Liver (tissue), 9 donors: ENCODE data around the gene VPS52. TPM values are rescaled to one million over a fixed set of nuclear protein-coding genes. Genes with fewer than 3 reads are reported as not detected.

Experiments
- DNase-seq: peaks from one replicate; pipeline ENCODE4 v3.0.0-alpha.2; 2017; ENCODE audit warnings: low spot score
- H3K27ac ChIP-seq, 2 donors: one replicate each; pipeline ENCODE4 v1.7.0; 2013; ENCODE audit warnings: inconsistent platforms in 2 of 2, low read length in 2 of 2, control low read depth in 1 of 2, low read depth in 1 of 2, mild to moderate bottlenecking in 1 of 2
- H3K27me3 ChIP-seq, 4 donors: one replicate each; pipeline versions ENCODE4 v1.6.1 to v1.7.0; 2013; ENCODE audit warnings: low read length in 3 of 4, inconsistent platforms in 1 of 4, mild to moderate bottlenecking in 1 of 4, moderate library complexity in 1 of 4; ENCODE audit not compliant: control insufficient read depth in 4 of 4, insufficient read depth in 4 of 4
- H3K36me3 ChIP-seq, 4 donors: one replicate each; pipeline versions ENCODE4 v1.6.1 to v1.7.0; 2013; ENCODE audit warnings: low read length in 3 of 4, mild to moderate bottlenecking in 3 of 4, low read depth in 1 of 4, moderate library complexity in 1 of 4; ENCODE audit not compliant: control insufficient read depth in 4 of 4, insufficient read depth in 3 of 4
- H3K4me1 ChIP-seq, 4 donors: one replicate each; pipeline versions ENCODE4 v1.6.1 to v1.7.0; 2013; ENCODE audit warnings: low read length in 3 of 4, mild to moderate bottlenecking in 3 of 4, moderate library complexity in 1 of 4; ENCODE audit not compliant: control insufficient read depth in 4 of 4, insufficient read depth in 4 of 4
- H3K4me3 ChIP-seq, 3 donors: one replicate each; pipeline versions ENCODE4 v1.6.1 to v1.7.0; 2013; ENCODE audit warnings: low read length in 3 of 3, control low read depth in 1 of 3, low read depth in 1 of 3, mild to moderate bottlenecking in 1 of 3
- H3K9ac ChIP-seq, 2 donors: one replicate each; pipeline ENCODE4 v1.7.0; 2013; ENCODE audit warnings: low read length in 2 of 2, mild to moderate bottlenecking in 2 of 2, moderate library complexity in 2 of 2, control low read depth in 1 of 2, low read depth in 1 of 2
- H3K9me3 ChIP-seq, 4 donors: one replicate each; pipeline versions ENCODE4 v1.6.1 to v1.7.0; 2013; ENCODE audit warnings: low read length in 3 of 4; ENCODE audit not compliant: control insufficient read depth in 4 of 4
- ATF3 ChIP-seq: IDR thresholded peaks from 2 replicates; pipeline ENCODE4 v1.6.1; 2016; ENCODE audit warnings: antibody characterized with exemption
- CTCF ChIP-seq: fragments of 150-350 bp; IDR thresholded peaks from 2 replicates; pipeline ENCODE4 v1.5.1; 2017; ENCODE audit warnings: improper control_type of control experiment, low read depth, low read length; ENCODE audit not compliant: missing input control
- EGR1 ChIP-seq, 2 donors: IDR thresholded peaks; 2 replicates each; pipeline ENCODE4 v1.6.1; 2016 to 2018; ENCODE audit warnings: antibody characterized with exemption in 2 of 2, low read depth in 2 of 2
- FOXA1 ChIP-seq: IDR thresholded peaks from 2 replicates; pipeline ENCODE4 v1.6.1; 2016; ENCODE audit warnings: antibody characterized with exemption
- FOXA2 ChIP-seq: IDR thresholded peaks from 2 replicates; pipeline ENCODE4 v1.6.1; 2016; ENCODE audit warnings: antibody characterized with exemption
- GABPA ChIP-seq, 2 donors: IDR thresholded peaks in 1 of 2; conservative IDR thresholded peaks in 1 of 2; 2 replicates each; pipeline ENCODE4 v1.6.1; 2016; ENCODE audit warnings: antibody characterized with exemption in 2 of 2, mild to moderate bottlenecking in 1 of 2, moderate library complexity in 1 of 2
- HNF4A ChIP-seq, 2 donors: conservative IDR thresholded peaks; 2 replicates each; pipeline ENCODE4 v1.6.1; 2016; ENCODE audit warnings: antibody characterized with exemption in 2 of 2, mild to moderate bottlenecking in 2 of 2
- HNF4G ChIP-seq: IDR thresholded peaks from 2 replicates; pipeline ENCODE4 v1.6.1; 2016; ENCODE audit warnings: antibody characterized with exemption
- JUND ChIP-seq, 2 donors: IDR thresholded peaks; 2 replicates each; pipeline ENCODE4 v1.6.1; 2016; ENCODE audit warnings: antibody characterized with exemption in 2 of 2
- MAX ChIP-seq: IDR thresholded peaks from 2 replicates; pipeline ENCODE4 v1.6.1; 2016; ENCODE audit warnings: antibody characterized with exemption
- NR2F2 ChIP-seq: IDR thresholded peaks from 2 replicates; pipeline ENCODE4 v1.6.1; 2016; ENCODE audit warnings: antibody characterized with exemption
- RAD21 ChIP-seq, 2 donors: IDR thresholded peaks; 2 replicates each; pipeline ENCODE4 v1.6.1; 2016; ENCODE audit warnings: antibody characterized with exemption in 2 of 2, mild to moderate bottlenecking in 2 of 2
- REST ChIP-seq: IDR thresholded peaks from 2 replicates; pipeline ENCODE4 v1.6.1; 2016; ENCODE audit warnings: antibody characterized with exemption, mild to moderate bottlenecking
- RXRA ChIP-seq, 2 donors: IDR thresholded peaks; 2 replicates each; pipeline ENCODE4 v1.6.1; 2017 to 2018; ENCODE audit warnings: antibody characterized with exemption in 2 of 2, mild to moderate bottlenecking in 1 of 2
- SP1 ChIP-seq: IDR thresholded peaks from 2 replicates; pipeline ENCODE4 v1.6.1; 2018; ENCODE audit warnings: antibody characterized with exemption, mild to moderate bottlenecking
- TAF1 ChIP-seq: conservative IDR thresholded peaks from 2 replicates; pipeline ENCODE4 v1.6.1; 2016; ENCODE audit warnings: antibody characterized with exemption, mild to moderate bottlenecking
- YY1 ChIP-seq: IDR thresholded peaks from 2 replicates; pipeline ENCODE4 v1.6.1; 2016; ENCODE audit warnings: antibody characterized with exemption, mild to moderate bottlenecking
- ZBTB33 ChIP-seq: IDR thresholded peaks from 2 replicates; pipeline ENCODE4 v1.6.1; 2016; ENCODE audit warnings: antibody characterized with exemption
- WGBS: extraction: QIAGEN DNeasy Blood & Tissue Kit; methylation state at CpG from one replicate; pipeline ENCODE4 v1.1.7; 2013; 5-methylcytosine and 5-hydroxymethylcytosine counted together
- polyA plus RNA-seq, 2 donors: library from polyadenylated mRNA; stranded (reverse) in 1 of 2; unstranded in 1 of 2; fragments of 200-250 nt in 1 of 2; fragments of >200 nt in 1 of 2; fragmentation: Nextera tagmentation in 1 of 2; extraction: Ambion mirVana in 1 of 2; gene quantifications; one replicate each; pipeline versions ENCODE4 v1.2.1 to v1.2.3, GENCODE V29; 2013 to 2015
- total RNA-seq, 2 donors: library from RNA; depleted of rRNA; stranded (reverse); fragments of >200 nt; gene quantifications; one replicate each; pipeline ENCODE4 v1.2.3, GENCODE V29; 2014
- donor health status: healthy.
- donor health status: healthy.
- donor health status: healthy.
- donor health status: healthy.
- donor health status: healthy.

The VPS52 gene
- total and polyA plus RNA-seq, 4 donors, result 21.3 to 33.4 (median 25.3) TPM

GRCh38 chr6:33314943-33315792 is 43.5 kb upstream of the VPS52 start (continued):
- TF ChIP-seq MAX, result no peak
- TF ChIP-seq RXRA (IDR thresholded peaks at IDR 0.05), result no peak
- no peak for TF ChIP-seq YY1

GRCh38 chr6:33314515-33314942 is 42.9 kb upstream of the VPS52 start:
- 4% methylated on average over 10 of the region's 10 CpGs for WGBS
- peaks cover 0 to 8% (median 5%) of the 10 kb centered on the region in 4 donors for H3K36me3 ChIP-seq

More at GRCh38 chr6:33314515-33314942, 42.9 kb upstream of the VPS52 start:
- H3K4me3 ChIP-seq, result peak overlapping the region; percentile 6 to 88 (median 66)
- no peaks in the 10 kb centered on the region for H3K27me3 ChIP-seq
- peaks cover 11 to 49% (median 37%) of the 10 kb centered on the region in 4 donors for H3K4me1 ChIP-seq
- peak in 1 of 2 donors; percentile 10 for TF ChIP-seq RXRA (IDR thresholded peaks at IDR 0.05)
- no peak for TF ChIP-seq YY1
- TF ChIP-seq NR2F2, result peak; percentile 81
- TF ChIP-seq FOXA1, result no peak
- no peak for TF ChIP-seq JUND (IDR thresholded peaks at IDR 0.05)
- TF ChIP-seq TAF1, result no peak
- no peak for TF ChIP-seq HNF4A (conservative IDR thresholded peaks at IDR 0.05)
- no peak for TF ChIP-seq FOXA2
- TF ChIP-seq SP1, result no peak
- TF ChIP-seq CTCF, result peak; percentile 4
- no peak for TF ChIP-seq REST
- no peak for TF ChIP-seq GABPA (IDR thresholded peaks at IDR 0.05 in 1 of 2, conservative IDR thresholded peaks at IDR 0.05 in 1 of 2)
- no peak for TF ChIP-seq EGR1 (IDR thresholded peaks at IDR 0.05; ENCODE audit: low read depth in 2 of 2)
- TF ChIP-seq HNF4G, result no peak
- no peak for TF ChIP-seq ATF3
- no peak for TF ChIP-seq RAD21 (IDR thresholded peaks at IDR 0.05)
- no peak for TF ChIP-seq ZBTB33
- no peak for TF ChIP-seq MAX
- H3K9me3 ChIP-seq, result no peaks in the 10 kb centered on the region
- peak; percentile 64 for DNase-seq
- H3K27ac ChIP-seq, result peak overlapping the region; percentile 98 to 99
- H3K9ac ChIP-seq, result peak overlapping the region in 1 of 2 donors; percentile 54
